SK-N-SH treated with all-trans-retinoic acid at 6 μM for 48 hours (cell line): ENCODE data around the gene ATP2B1.

Experiments used
- BACH2 ChIP-seq: fragments of 250-450 bp; sonication (Bioruptor Pico); IDR thresholded peaks from 2 replicates; pipeline ENCODE4 v1.9.0; 2021; ENCODE audit warnings: mild to moderate bottlenecking, borderline replicate concordance
- CREB5 ChIP-seq: fragments of 250-450 bp; sonication (Bioruptor Pico); IDR thresholded peaks from 2 replicates; pipeline ENCODE4 v1.5.1; 2020; ENCODE audit warnings: low read depth, mild to moderate bottlenecking, moderate library complexity
- OSR1 ChIP-seq: fragments of 250-450 bp; sonication (Bioruptor Pico); IDR thresholded peaks from 2 replicates; pipeline ENCODE4 v1.8.0; 2022; ENCODE audit warnings: moderate library complexity, mild to moderate bottlenecking, inconsistent platforms
- PATZ1 ChIP-seq: fragments of 250-450 bp; sonication (Bioruptor Pico); IDR thresholded peaks from 2 replicates; pipeline ENCODE4 v1.8.0; 2020; ENCODE audit warnings: mild to moderate bottlenecking, moderate library complexity, borderline replicate concordance
- RARB ChIP-seq: fragments of 250-450 bp; sonication (Bioruptor Pico); IDR thresholded peaks from 2 replicates; pipeline ENCODE4 v1.8.0; 2021; ENCODE audit warnings: mild to moderate bottlenecking, moderate library complexity
- TCF4 ChIP-seq: fragments of 250-450 bp; sonication (Bioruptor Pico); IDR thresholded peaks from 2 replicates; pipeline ENCODE4 v1.8.0; 2021; ENCODE audit warnings: mild to moderate bottlenecking, moderate library complexity, borderline replicate concordance
- TOX ChIP-seq: fragments of 250-450 bp; sonication (Bioruptor Pico); IDR thresholded peaks from 2 replicates; pipeline ENCODE4 v1.8.0; 2021; ENCODE audit warnings: mild to moderate bottlenecking, moderate library complexity, borderline replicate concordance
- ZFP3 ChIP-seq: fragments of 250-450 bp; sonication (Bioruptor Pico); IDR thresholded peaks from 2 replicates; pipeline ENCODE4 v1.5.0; 2020; ENCODE audit warnings: mild to moderate bottlenecking, moderate library complexity
- ZNF565 ChIP-seq: fragments of 450-650 bp; formaldehyde crosslinking; conservative IDR thresholded peaks from 2 replicates; pipeline ENCODE4 v1.5.0; 2020; ENCODE audit warnings: low read depth, mild to moderate bottlenecking, moderate library complexity

- TF ChIP-seq TOX (CRISPR knock-in tag) (no peak), RARB (no peak), TCF4 (CRISPR knock-in tag) (no peak), OSR1 (CRISPR knock-in tag) (no peak), PATZ1 (CRISPR knock-in tag) (no peak), ZNF565 (CRISPR knock-in tag) (no peak), CREB5 (CRISPR knock-in tag) (no peak), BACH2 (no peak), ZFP3 (CRISPR knock-in tag) (no peak)
Observed at GRCh38 chr12:89568484-89568883, 140.2 kb downstream of the ATP2B1 start.
